Endothelial cell (in vitro differentiated cells): Measurements from ENCODE around the gene TXNDC15. TPM values are rescaled to one million over a fixed set of nuclear protein-coding genes. Genes with fewer than 3 reads are reported as not detected.

ENCODE experiments used
- DNase-seq: peaks from one replicate; pipeline ENCODE4 v3.0.0; 2021; ENCODE audit warnings: low spot score
- H3K27ac Mint-ChIP-seq: one replicate; pipeline ENCODE4 v1.8.0; 2021; ENCODE audit warnings: mixed read lengths, inconsistent platforms; ENCODE audit not compliant: unreplicated experiment
- H3K27me3 Mint-ChIP-seq: one replicate; pipeline ENCODE4 v1.8.0; 2021; ENCODE audit warnings: mild to moderate bottlenecking, moderate library complexity, mixed read lengths, inconsistent platforms; ENCODE audit not compliant: unreplicated experiment
- H3K36me3 Mint-ChIP-seq: one replicate; pipeline ENCODE4 v1.8.0; 2021; ENCODE audit warnings: mild to moderate bottlenecking, low read depth, mixed read lengths, inconsistent platforms; ENCODE audit not compliant: unreplicated experiment
- H3K4me1 Mint-ChIP-seq: one replicate; pipeline ENCODE4 v1.8.0; 2021; ENCODE audit warnings: mild to moderate bottlenecking, mixed read lengths, inconsistent platforms; ENCODE audit not compliant: unreplicated experiment
- H3K4me3 Mint-ChIP-seq: one replicate; pipeline ENCODE4 v1.8.0; 2021; ENCODE audit warnings: mild to moderate bottlenecking, mixed read lengths, inconsistent platforms; ENCODE audit not compliant: unreplicated experiment
- H3K9me3 Mint-ChIP-seq: one replicate; pipeline ENCODE4 v1.8.0; 2021; ENCODE audit warnings: mixed read lengths, inconsistent platforms; ENCODE audit not compliant: unreplicated experiment
- total RNA-seq: library from RNA; stranded (reverse); fragmentation: NEBNext Ultra II Directional; extraction: Animal tissue kit (Norgen Biotek cat#: 25700); gene quantifications from one replicate; pipeline ENCODE4 v1.2.1, GENCODE V29; 2021; ENCODE audit not compliant: unreplicated experiment
- TF ChIP-seq, protein P1 (sequence below): fragments of 200-600 bp; sonication (generic); IDR thresholded peaks from one replicate; pipeline ENCODE4 v1.5.0; 2021; ENCODE audit warnings: antibody characterized with exemption; ENCODE audit not compliant: unreplicated experiment

The TXNDC15 gene
- total RNA-seq, 1 donor from 2014 or later: 40.5 TPM

DNA sequence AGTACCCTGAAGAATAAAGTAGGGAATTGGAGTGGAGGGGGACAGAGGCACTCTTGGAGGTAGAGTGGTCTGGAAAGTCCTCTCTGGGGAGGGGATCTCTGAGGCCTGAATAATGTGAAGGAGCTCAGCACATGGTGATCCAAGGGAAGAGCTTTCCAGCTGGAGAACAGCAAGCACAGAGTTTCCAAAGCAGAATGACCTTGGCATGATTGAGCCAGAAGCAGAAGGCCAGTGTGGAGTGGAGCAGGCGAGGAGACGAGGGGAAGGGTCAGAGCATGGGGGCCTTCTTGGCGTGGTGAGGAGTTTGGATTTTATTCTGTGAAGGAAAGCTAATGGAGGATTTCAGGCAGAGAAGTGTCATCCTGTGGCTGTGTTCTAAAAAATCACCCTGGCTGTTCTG lies 39.1 kb downstream of the TXNDC15 start:
- DNase-seq: no peak
- no peak overlapping the region for H3K27ac Mint-ChIP-seq
- no peaks in the 10 kb centered on the region for H3K9me3 Mint-ChIP-seq
- TF ChIP-seq, protein P1, sequence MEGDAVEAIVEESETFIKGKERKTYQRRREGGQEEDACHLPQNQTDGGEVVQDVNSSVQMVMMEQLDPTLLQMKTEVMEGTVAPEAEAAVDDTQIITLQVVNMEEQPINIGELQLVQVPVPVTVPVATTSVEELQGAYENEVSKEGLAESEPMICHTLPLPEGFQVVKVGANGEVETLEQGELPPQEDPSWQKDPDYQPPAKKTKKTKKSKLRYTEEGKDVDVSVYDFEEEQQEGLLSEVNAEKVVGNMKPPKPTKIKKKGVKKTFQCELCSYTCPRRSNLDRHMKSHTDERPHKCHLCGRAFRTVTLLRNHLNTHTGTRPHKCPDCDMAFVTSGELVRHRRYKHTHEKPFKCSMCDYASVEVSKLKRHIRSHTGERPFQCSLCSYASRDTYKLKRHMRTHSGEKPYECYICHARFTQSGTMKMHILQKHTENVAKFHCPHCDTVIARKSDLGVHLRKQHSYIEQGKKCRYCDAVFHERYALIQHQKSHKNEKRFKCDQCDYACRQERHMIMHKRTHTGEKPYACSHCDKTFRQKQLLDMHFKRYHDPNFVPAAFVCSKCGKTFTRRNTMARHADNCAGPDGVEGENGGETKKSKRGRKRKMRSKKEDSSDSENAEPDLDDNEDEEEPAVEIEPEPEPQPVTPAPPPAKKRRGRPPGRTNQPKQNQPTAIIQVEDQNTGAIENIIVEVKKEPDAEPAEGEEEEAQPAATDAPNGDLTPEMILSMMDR: no peak
- H3K27me3 Mint-ChIP-seq: no peaks in the 10 kb centered on the region
- no peak overlapping the region for H3K4me3 Mint-ChIP-seq
- no peaks in the 10 kb centered on the region for H3K4me1 Mint-ChIP-seq
- H3K36me3 Mint-ChIP-seq: no peaks in the 10 kb centered on the region

DNA sequence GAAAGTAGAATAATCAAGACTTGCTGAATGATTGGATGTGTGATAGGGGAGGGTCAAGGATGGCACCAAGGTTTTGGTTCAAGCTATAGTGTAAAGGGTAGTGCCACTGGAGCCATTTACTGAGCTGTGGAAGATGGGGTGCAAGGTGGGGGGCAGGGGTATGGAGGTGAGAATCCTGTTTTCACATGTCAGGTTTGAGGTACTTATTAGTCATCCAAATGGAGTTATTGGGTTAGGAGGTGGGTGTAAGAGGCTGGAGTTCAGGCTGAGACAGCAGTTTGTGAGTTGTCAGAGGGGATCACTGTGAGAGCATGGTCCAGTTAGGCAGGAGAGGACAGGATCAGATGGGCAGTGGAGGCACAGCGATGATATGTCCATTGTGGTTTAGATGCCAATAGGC lies 39.6 kb downstream of the TXNDC15 start:
- Mint-ChIP-seq H3K36me3 (no peaks in the 10 kb centered on the region), H3K4me1 (no peaks in the 10 kb centered on the region), H3K27ac (no peak overlapping the region), H3K9me3 (no peaks in the 10 kb centered on the region), H3K4me3 (no peak overlapping the region), H3K27me3 (peaks cover 1% of the 10 kb centered on the region)
- TF ChIP-seq, protein P1: no peak
- DNase-seq: no peak

DNA sequence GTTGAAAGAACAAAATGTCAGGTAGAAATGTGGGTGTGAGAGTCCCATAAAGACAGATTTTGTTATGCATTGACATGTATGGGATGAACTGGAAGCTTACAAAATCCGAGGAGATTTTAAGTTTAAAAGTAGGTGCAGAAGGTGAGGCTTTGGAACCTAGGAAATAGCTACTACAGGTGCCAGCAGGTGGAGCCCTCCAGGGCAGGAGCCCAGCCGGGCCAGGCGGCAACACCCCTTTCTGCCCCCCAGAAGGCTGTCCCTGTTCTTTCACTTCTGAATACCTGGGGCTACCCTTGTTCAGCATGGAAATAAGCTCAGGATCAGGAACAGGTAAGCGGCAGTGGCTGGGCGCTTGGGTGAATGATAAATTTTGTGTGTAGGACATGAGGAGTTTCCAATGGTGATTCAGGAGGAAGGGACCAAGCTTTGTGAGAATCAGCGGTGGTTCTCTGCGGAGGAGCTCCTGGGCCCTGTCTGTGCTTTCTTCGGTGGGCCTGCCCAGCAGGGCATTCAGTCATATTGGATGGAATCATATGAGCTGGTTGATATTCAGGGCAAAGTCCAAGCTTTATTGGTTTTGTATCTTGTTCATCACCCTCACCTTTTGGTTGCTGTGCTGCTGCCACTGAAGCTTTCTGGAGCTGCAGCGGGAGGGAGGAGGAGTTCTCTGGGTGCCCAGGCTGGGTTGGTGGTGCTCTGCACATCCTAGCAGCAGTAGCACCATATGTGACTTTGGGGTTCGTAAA lies 43.1 kb downstream of the TXNDC15 start:
- no peak overlapping the region for H3K4me3 Mint-ChIP-seq
- peaks cover 5% of the 10 kb centered on the region for H3K36me3 Mint-ChIP-seq
- no peak for DNase-seq
- peaks cover 3% of the 10 kb centered on the region for H3K27me3 Mint-ChIP-seq
- no peak overlapping the region for H3K27ac Mint-ChIP-seq
- TF ChIP-seq, protein P1: no peak
- no peaks in the 10 kb centered on the region for H3K9me3 Mint-ChIP-seq
- H3K4me1 Mint-ChIP-seq: no peaks in the 10 kb centered on the region

DNA sequence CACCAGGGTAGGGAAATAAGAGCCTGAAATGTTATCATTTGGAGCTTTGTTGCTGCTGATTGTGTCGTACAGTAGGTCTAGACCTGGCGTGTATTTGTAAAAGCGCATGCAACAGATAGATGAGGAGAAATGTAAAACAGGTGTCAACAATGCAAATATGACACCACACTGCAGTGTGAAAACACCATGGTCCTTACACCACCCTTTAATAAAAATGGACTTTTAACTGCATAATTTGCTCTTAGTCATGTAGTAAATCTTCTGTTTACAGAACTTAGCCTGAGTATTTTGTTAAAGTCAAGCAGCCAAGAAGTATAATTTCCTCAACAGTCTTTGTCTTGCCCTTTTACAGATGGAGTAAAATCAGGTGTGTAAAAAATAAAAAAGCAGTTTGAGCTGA lies 44.7 kb downstream of the TXNDC15 start:
- TF ChIP-seq, protein P1: no peak
- H3K27me3 Mint-ChIP-seq: peaks cover 5% of the 10 kb centered on the region
- H3K9me3 Mint-ChIP-seq: no peaks in the 10 kb centered on the region
- peaks cover 7% of the 10 kb centered on the region for H3K36me3 Mint-ChIP-seq
- DNase-seq: no peak
- no peaks in the 10 kb centered on the region for H3K4me1 Mint-ChIP-seq
- H3K27ac Mint-ChIP-seq: no peak overlapping the region
- H3K4me3 Mint-ChIP-seq: no peak overlapping the region

DNA sequence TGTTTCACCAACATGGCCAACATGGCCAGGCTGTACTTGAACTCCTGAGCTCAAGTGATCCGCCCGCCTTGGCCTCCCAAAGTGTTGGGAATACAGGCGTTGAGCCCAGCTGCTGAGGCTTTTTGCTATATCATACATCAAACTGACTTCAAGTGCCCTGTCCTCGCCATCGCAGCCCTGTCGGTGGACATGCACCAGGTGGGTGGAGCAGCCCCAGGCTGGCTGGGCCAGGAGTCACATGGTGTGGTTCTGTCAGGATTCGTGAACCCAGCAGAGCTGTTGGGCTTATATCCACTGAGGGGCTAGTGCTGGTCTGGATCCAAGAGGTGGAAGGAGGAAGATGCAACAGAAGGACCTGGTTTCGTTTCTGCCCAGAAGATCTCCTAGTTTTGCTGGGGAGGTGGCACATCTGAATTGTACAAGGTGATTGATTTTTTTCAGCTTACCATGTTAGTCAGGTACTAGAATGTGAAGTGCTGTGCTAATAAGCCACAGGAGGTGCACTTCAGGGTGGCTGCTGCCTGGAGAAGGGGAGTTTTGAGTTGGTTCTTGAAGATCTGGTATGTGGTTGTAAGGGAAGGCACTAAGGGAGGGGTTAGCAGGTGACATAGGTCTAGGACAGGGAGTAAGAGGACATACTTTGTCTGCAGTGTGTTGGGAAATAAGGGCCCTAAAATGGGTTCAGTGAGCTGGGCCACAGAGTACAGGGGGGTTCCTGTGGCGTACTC lies 46.8 kb downstream of the TXNDC15 start:
- Mint-ChIP-seq H3K27ac (no peak overlapping the region), H3K4me1 (no peaks in the 10 kb centered on the region), H3K9me3 (no peaks in the 10 kb centered on the region), H3K27me3 (peaks cover 5% of the 10 kb centered on the region), H3K4me3 (peak overlapping the region; percentile 19), H3K36me3 (peaks cover 7% of the 10 kb centered on the region)
- TF ChIP-seq, protein P1: no peak
- no peak for DNase-seq
